CD4-positive, CD25-positive, alpha-beta regulatory T cell (primary cell): Measurements from ENCODE around the gene PRXL2B. TPM values are rescaled to one million over a fixed set of nuclear protein-coding genes. Genes with fewer than 3 reads are reported as not detected.
A peak's percentile ranks its signal among the peaks of the same experiment; 100 is the strongest.
"Not testable (repeated sequence)": the region's sequence is repeated elsewhere in the genome, so short reads cannot be mapped to it uniquely, and the experiment has no call there.

Experiments
- ATAC-seq, 2 donors: fragments of 150-1000 bp; cut with Tn5 transposase; one replicate each; pipeline ENCODE4 v1.10.0; 2021; ENCODE audit warnings: low read depth in 2 of 2, moderate number of reproducible peaks in 2 of 2, moderate library complexity in 1 of 2
- DNase-seq, 3 donors: peaks; one replicate each; pipeline versions ENCODE4 v3.0.0 to v3.0.0-alpha.2; 2012 to 2022; ENCODE audit warnings: mixed read lengths in 1 of 3
- H3K27ac ChIP-seq: one replicate; pipeline ENCODE4 v1.7.0; 2013; ENCODE audit warnings: mild to moderate bottlenecking, low read length; ENCODE audit not compliant: insufficient read depth, poor library complexity, severe bottlenecking
- H3K27me3 ChIP-seq: one replicate; pipeline ENCODE4 v1.7.0; 2013; ENCODE audit warnings: low read length; ENCODE audit not compliant: control insufficient read depth, insufficient read depth
- H3K36me3 ChIP-seq: one replicate; pipeline ENCODE4 v1.7.0; 2013; ENCODE audit warnings: mild to moderate bottlenecking, low read length, moderate library complexity; ENCODE audit not compliant: control insufficient read depth, insufficient read depth
- H3K4me1 ChIP-seq: 2 replicates; pipeline ENCODE4 v1.7.0; 2013; ENCODE audit warnings: mild to moderate bottlenecking, low read length; ENCODE audit not compliant: insufficient read depth, control insufficient read depth, poor library complexity, severe bottlenecking
- H3K4me3 ChIP-seq: one replicate; pipeline ENCODE4 v1.7.0; 2013; ENCODE audit warnings: low read depth, mild to moderate bottlenecking, low read length, moderate library complexity
- H3K9me3 ChIP-seq, 2 experiments: 1 replicate in 1 of 2; 2 replicates in 1 of 2; pipeline ENCODE4 v1.7.0; 2013; ENCODE audit warnings: low read length in 2 of 2, mild to moderate bottlenecking in 1 of 2, moderate library complexity in 1 of 2; ENCODE audit not compliant: control insufficient read depth in 2 of 2
- H3K27ac Mint-ChIP-seq, 3 donors: one replicate each; pipeline ENCODE4 v1.8.0; 2020 to 2022; ENCODE audit warnings: mild to moderate bottlenecking in 3 of 3, mixed read lengths in 3 of 3, moderate library complexity in 2 of 3
- H3K27me3 Mint-ChIP-seq: one replicate; pipeline ENCODE4 v1.8.0; 2022; ENCODE audit warnings: mild to moderate bottlenecking, mixed read lengths
- H3K36me3 Mint-ChIP-seq: one replicate; pipeline ENCODE4 v1.8.0; 2020; ENCODE audit warnings: mixed read lengths
- H3K4me1 Mint-ChIP-seq, 4 donors: one replicate each; pipeline ENCODE4 v1.8.0; 2020 to 2022; ENCODE audit warnings: mixed read lengths in 4 of 4, mild to moderate bottlenecking in 1 of 4
- H3K4me3 Mint-ChIP-seq, 4 donors: one replicate each; pipeline ENCODE4 v1.8.0; 2020 to 2022; ENCODE audit warnings: mild to moderate bottlenecking in 4 of 4, mixed read lengths in 4 of 4, moderate library complexity in 3 of 4
- H3K9me3 Mint-ChIP-seq, 7 donors: one replicate each; pipeline ENCODE4 v1.8.0; 2020 to 2022; ENCODE audit warnings: mixed read lengths in 7 of 7, mild to moderate bottlenecking in 3 of 7, moderate library complexity in 2 of 7
- polyA plus RNA-seq, 4 donors: library from polyadenylated mRNA; unstranded; fragments of 300-500 nt; fragmentation: Illumina TruSeq; gene quantifications; one replicate each; pipeline ENCODE4 v1.2.3, GENCODE V29; 2021
- total RNA-seq: library from RNA; stranded (reverse); gene quantifications from one replicate; pipeline ENCODE4 v1.2.3, GENCODE V29; 2022

PRXL2B gene
- total and polyA plus RNA-seq, 5 donors from 2014 or later, result 24.5 to 31.1 (median 27.1) TPM

DNA sequence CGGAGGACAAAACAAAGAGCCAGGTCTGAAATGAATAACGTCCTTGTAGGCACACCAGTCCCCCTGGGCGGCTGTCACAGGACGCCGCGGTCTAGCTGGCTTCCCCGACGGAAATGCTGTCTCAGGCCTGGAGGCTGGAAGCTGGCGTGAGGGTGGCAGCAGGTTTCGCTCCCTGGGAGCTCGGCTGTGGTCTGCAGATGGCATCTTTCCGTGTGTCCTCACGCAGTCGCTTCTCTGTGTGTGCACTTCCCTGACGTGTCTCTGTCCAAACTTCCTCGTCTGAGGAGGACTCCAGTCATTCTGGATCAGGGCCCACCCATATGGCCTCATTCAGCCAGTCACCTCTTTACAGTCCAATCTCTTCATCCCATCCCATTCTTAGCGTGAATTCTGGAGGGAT lies 16.2 kb upstream of the PRXL2B start:
- ATAC-seq (no peak), DNase-seq (no peak)
- Mint-ChIP-seq H3K4me3 (no peak overlapping the region), H3K27ac (no peak overlapping the region), H3K36me3 (peaks cover 6% of the 10 kb centered on the region), H3K9me3 (peaks cover 0 to 9% (median 7%) of the 10 kb centered on the region in 7 donors), H3K4me1 (peaks cover 0 to 8% (median 3%) of the 10 kb centered on the region in 4 donors), H3K27me3 (no peaks in the 10 kb centered on the region)
- no peak overlapping the region for H3K4me3 ChIP-seq
- H3K36me3 ChIP-seq, result no peaks in the 10 kb centered on the region
- no peak overlapping the region for H3K27ac ChIP-seq
- no peaks in the 10 kb centered on the region for H3K27me3 ChIP-seq
- no peaks in the 10 kb centered on the region for H3K4me1 ChIP-seq
- H3K9me3 ChIP-seq, result peaks cover 0 to 8% of the 10 kb centered on the region in 2 experiments

- H3K4me3 ChIP-seq, result no peak overlapping the region
- H3K4me3 Mint-ChIP-seq, result no peak overlapping the region
- peaks cover 6% of the 10 kb centered on the region for H3K36me3 Mint-ChIP-seq
- H3K9me3 Mint-ChIP-seq, result peaks cover 0 to 9% (median 7%) of the 10 kb centered on the region in 7 donors
- DNase-seq (no peak), ATAC-seq (no peak)
- H3K27ac ChIP-seq, result no peak overlapping the region
- peaks cover 0 to 14% (median 3%) of the 10 kb centered on the region in 4 donors for H3K4me1 Mint-ChIP-seq
- no peaks in the 10 kb centered on the region for H3K27me3 Mint-ChIP-seq
- H3K36me3 ChIP-seq, result no peaks in the 10 kb centered on the region
- no peak overlapping the region for H3K27ac Mint-ChIP-seq
- no peaks in the 10 kb centered on the region for H3K27me3 ChIP-seq
- H3K9me3 ChIP-seq, result peaks cover 0 to 8% of the 10 kb centered on the region in 2 experiments
- H3K4me1 ChIP-seq, result peaks cover 7% of the 10 kb centered on the region
These were observed 15.2 kb upstream of the PRXL2B start for GRCh38 chr1:2571348-2571747.

DNA sequence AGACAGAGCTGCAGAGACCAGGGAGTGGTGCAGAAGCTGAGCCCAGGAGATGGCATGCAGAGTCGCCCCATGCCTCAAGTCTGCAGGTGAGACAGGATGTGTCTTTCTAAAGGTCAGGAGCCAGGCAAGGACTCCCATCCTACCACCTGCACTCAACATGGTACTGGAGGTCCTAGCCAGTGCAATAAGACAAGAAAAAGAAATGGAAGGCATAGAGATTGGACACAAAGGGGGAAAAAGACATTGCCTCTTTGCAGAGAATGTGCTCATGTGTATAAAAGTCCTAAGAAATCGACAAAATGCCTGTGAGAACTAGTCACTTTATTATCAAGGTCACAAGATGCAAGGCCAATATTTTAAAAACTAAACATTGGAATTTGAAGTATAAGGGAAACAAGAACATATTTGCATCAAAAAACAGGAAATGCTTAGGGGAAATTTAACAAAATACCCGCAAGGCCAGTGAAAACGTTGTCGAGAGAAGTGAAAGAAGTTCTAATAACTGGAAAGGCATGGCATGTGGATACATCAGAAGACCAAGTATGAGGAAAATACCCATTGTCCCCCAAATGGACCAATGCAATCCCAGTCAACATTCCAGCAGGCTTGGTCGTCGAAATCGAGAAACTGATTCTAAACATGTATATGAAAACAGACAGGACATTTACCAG lies 13.2 kb upstream of the PRXL2B start:
- H3K4me1 Mint-ChIP-seq, result peaks cover 0 to 30% (median 7%) of the 10 kb centered on the region in 4 donors
- peaks cover 26% of the 10 kb centered on the region for H3K4me1 ChIP-seq
- peak overlapping the region in 1 of 4 donors; percentile 69 for H3K4me3 Mint-ChIP-seq
- no peak overlapping the region for H3K27ac Mint-ChIP-seq
- H3K36me3 Mint-ChIP-seq, result peaks cover 6% of the 10 kb centered on the region
- no peaks in the 10 kb centered on the region for H3K36me3 ChIP-seq
- H3K27ac ChIP-seq, result no peak overlapping the region
- H3K27me3 ChIP-seq, result no peaks in the 10 kb centered on the region
- ATAC-seq, result no peak
- no peaks in the 10 kb centered on the region for H3K27me3 Mint-ChIP-seq
- no peak for DNase-seq
- peaks cover 0 to 8% of the 10 kb centered on the region in 2 experiments for H3K9me3 ChIP-seq
- H3K9me3 Mint-ChIP-seq, result peaks cover 0 to 9% (median 7%) of the 10 kb centered on the region in 7 donors
- no peak overlapping the region for H3K4me3 ChIP-seq

DNA sequence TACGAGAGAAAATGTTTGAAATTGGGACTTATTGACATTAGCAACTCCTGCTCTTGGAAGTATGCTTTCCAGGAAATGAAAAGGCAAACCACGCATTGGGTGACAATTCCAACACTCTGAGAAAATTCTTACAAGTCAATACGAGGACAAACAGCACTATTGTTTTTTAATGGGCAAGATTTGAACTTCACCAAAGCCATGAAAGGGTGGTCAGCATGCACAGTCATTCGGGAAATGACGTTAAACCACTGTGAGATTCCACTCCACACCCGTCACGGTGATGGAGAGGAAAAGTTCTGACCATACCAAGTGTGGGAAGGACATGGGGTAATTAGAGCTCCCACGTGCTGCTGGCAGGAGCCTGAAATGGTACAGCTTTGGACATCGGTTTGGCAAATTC lies 12.2 kb upstream of the PRXL2B start:
- Mint-ChIP-seq H3K4me1 (peaks cover 5 to 40% (median 15%) of the 10 kb centered on the region in 4 donors), H3K4me3 (no peak overlapping the region), H3K27ac (no peak overlapping the region), H3K36me3 (peaks cover 6% of the 10 kb centered on the region), H3K9me3 (peaks cover 0 to 9% (median 7%) of the 10 kb centered on the region in 7 donors), H3K27me3 (no peaks in the 10 kb centered on the region)
- H3K36me3 ChIP-seq, result no peaks in the 10 kb centered on the region
- H3K27me3 ChIP-seq, result no peaks in the 10 kb centered on the region
- DNase-seq (no peak), ATAC-seq (no peak)
- H3K9me3 ChIP-seq, result peaks cover 0 to 8% of the 10 kb centered on the region in 2 experiments
- H3K4me1 ChIP-seq, result peaks cover 36% of the 10 kb centered on the region
- H3K27ac ChIP-seq, result no peak overlapping the region
- H3K4me3 ChIP-seq, result no peak overlapping the region

GRCh38 chr1:2575801-2576663 lies 10.5 kb upstream of the PRXL2B start:
- Mint-ChIP-seq H3K9me3 (peaks cover 0 to 9% (median 7%) of the 10 kb centered on the region in 7 donors), H3K27me3 (no peaks in the 10 kb centered on the region), H3K4me1 (peaks cover 5 to 54% (median 27%) of the 10 kb centered on the region in 4 donors), H3K27ac (peak overlapping the region; percentile 75 to 95 (median 84)), H3K36me3 (peaks cover 6% of the 10 kb centered on the region), H3K4me3 (peak overlapping the region in 2 of 4 donors; percentile 35 to 75)
- ATAC-seq, result no peak
- peaks cover 0 to 8% of the 10 kb centered on the region in 2 experiments for H3K9me3 ChIP-seq
- peaks cover 48% of the 10 kb centered on the region for H3K4me1 ChIP-seq
- no peak overlapping the region for H3K4me3 ChIP-seq
- H3K27me3 ChIP-seq, result no peaks in the 10 kb centered on the region
- DNase-seq, result no peak
- H3K36me3 ChIP-seq, result no peaks in the 10 kb centered on the region
- H3K27ac ChIP-seq, result no peak overlapping the region

DNA sequence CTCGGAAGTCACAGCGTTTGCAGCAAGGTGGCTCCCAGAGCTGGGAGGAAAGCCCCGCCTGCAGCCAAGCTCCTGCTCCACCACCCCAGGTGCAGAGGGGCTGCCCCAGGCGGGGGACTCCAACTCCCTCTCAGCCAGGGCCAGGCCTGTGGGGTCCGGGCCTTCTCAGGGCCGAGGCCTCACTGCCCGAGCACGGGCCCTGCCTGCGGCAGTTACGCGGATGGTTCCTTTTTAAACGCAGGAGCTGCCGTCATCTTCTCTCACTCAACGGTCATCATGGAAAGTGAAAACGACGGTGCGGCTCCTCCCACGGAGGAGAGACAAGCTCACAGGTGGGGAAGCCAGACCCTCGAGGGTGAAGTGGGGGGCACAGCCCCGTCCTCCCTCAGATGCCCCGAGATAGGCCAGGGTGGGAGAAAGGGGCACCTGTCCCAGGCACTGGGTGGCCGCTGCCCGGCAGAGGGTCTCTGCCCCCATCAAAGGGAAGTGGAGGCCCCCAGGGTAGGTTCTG lies 9.0 kb upstream of the PRXL2B start:
- peaks cover 61% of the 10 kb centered on the region for H3K4me1 ChIP-seq
- H3K9me3 ChIP-seq, H3K4me3 ChIP-seq, H3K27me3 Mint-ChIP-seq, H3K27me3 ChIP-seq, H3K36me3 ChIP-seq: not testable (repeated sequence)
- DNase-seq (peak; percentile 53 to 69 (median 55)), ATAC-seq (peak; percentile 10 to 26)
- Mint-ChIP-seq H3K4me1 (peaks cover 9 to 70% (median 39%) of the 10 kb centered on the region in 4 donors), H3K4me3 (peak overlapping the region; percentile 86 to 90 (median 87)), H3K36me3 (peaks cover 10% of the 10 kb centered on the region), H3K27ac (peak overlapping the region; percentile 95 to 99 (median 95)), H3K9me3 (peaks cover 0 to 10% (median 7%) of the 10 kb centered on the region in 7 donors)
- H3K27ac ChIP-seq, result peak overlapping the region; percentile 100

- Histone ChIP-seq H3K27ac (peak overlapping the region; percentile 100), H3K36me3 (no peaks in the 10 kb centered on the region), H3K4me3 (peak overlapping the region; percentile 39), H3K9me3 (peaks cover 0 to 1% of the 10 kb centered on the region in 2 experiments), H3K27me3 (no peaks in the 10 kb centered on the region), H3K4me1 (peaks cover 73% of the 10 kb centered on the region)
- Mint-ChIP-seq H3K4me1 (peaks cover 17 to 79% (median 47%) of the 10 kb centered on the region in 4 donors), H3K27me3 (no peaks in the 10 kb centered on the region), H3K36me3 (peaks cover 4% of the 10 kb centered on the region), H3K9me3 (peaks cover 0 to 3% (median 0%) of the 10 kb centered on the region in 7 donors), H3K4me3 (peak overlapping the region; percentile 86 to 90 (median 87)), H3K27ac (peak overlapping the region; percentile 95 to 99 (median 95))
- no peak for ATAC-seq
- no peak for DNase-seq
These were observed 7.8 kb upstream of the PRXL2B start for GRCh38 chr1:2578758-2579118.
